NOMO-1 (cell line): ENCODE results near the gene HS3ST3B1.

Experiments used
- DNase-seq, 2 experiments: peaks; one replicate each; lab custom pipeline; 2025; ENCODE audit not compliant: unreplicated experiment in 2 of 2; lab: John Stamatoyannopoulos, UW

HS3ST3B1 gene

DNA sequence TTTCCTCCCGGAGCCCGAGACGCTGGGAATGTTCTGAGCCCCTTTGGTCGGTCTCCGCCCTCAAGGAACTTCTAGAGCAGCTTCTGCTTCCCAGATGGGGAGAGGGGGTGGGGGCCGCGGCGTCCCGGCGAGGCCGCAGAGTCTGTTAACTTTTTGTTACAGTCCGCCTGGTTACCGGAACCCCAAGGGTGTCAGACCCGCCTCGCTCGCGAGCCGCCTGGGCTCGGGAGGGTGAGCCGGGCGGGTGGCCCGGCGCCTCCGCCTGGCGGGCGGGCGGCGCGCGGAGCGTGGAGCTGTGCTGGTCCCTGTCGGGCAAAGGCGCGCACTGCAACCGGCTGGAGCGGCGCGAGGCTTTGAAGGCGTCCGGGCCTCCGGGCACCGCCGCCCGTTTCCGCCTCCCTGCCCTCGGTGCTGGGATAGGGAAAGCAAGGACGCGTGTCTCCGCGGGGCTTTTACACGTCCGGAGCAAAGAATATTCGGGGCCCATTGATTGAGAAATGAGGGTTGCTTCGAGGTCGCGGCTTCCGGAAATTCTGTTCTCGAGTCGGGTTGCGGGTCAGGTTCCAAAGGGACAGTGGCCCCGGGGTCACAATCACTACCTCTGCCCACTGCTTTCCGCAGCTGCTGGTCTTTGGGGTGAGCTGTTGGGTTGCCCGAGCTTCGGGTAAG is 1.7 kb downstream of the HS3ST3B1 start:
- peak; percentile 63 to 73 for DNase-seq

DNA sequence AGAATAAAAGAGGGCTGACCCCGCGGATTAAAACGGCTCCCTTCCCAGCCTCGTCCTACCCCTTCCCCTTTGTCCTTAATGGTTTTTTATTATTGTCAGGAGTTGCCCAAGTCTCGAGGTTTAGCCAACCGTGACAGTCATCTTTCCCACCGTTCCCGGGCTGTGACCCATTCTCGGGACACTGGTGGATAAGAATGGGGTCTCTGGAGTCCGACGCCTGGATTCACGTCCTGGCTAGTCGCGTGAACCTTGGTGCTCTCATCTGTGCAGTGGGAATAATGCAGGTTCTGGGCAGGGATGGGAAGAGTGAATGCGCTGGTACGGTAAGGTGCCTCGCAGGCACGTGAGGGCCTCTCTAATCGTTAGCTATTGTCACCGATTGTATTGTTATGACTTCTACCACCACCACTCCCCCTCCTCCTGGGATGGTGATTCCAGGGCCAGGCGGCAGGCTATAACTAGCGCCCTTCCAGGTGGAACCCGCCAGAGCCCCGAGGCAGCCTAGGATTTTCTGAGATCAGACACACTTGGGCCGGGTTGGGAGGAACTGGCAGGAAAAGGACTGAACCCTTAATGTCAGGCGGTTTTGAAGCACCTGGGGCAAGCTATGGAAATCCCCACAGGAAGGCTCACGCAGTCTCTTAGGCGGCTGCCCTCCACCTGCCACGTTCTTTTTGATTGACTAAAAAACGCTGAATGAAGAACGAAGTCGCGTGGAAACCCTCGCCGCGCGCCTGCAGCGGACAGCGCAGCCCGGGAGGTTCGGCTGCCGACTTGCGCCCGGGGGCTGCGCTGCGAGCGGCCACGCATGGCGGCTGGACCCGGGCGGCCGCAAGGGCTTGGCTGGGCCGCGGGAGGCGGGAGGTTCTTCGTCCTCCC is 2.7 kb downstream of the HS3ST3B1 start:
- no peak for DNase-seq

DNA sequence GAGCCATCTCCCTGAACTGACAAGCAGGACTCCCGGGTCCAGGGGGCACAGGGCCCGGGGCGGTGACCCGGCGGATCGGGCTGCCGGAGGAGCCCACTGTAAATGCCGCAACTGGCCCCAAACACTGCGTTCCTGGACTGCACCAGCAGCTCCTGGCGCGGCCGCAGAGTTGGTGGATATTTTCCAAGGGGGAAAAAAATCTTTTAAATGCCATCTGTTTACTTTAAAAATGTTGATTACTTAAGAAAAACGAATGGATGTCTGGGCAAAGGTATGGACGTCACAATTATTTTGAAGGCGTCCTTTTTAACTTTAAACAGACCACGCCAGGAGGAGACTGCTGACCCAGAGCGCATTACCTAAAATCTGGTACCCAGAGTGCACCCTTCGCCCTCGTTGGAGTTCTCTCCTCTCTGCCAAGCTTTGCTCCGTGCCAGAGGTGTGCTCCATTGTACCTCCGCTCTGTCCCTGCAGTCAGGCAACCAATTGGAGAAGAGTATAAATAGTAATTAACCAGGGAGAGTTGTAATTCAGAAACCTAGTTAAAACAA is 3.4 kb downstream of the HS3ST3B1 start:
- DNase-seq = no peak

DNA sequence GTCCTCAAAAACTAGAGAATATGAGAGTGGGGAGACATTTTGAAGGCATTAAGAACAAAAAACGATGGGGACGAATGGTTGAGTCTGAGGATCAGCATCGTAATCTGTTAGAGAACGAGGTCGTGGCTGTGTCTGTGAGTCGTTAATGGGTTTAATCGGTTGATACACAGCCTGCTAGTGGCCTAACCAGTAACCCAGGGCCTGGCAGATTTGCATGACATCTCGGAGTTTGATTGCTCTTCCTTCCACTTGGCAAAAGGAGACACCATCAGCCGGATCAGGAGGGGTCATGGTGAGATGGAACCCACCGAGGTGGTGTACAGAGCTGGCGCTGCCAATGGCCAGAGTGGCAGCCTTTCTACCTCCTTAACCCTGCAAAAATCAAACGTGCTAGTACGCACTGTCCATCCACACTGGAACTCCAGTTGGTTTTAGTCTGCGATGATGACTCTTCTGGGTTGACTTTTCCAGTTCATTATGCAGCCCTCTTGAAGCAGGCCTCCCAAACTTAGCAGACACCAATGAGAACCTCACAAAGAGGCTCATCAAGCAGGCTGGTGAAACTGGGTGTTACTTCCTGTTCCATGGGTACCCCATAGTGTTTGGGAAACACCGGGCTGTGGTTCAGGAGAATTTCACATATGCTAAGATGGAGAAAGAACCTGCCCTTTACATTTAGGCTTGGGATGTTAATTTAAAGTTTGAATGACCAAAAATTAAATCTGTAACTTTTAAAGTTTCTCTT is 4.1 kb downstream of the HS3ST3B1 start:
- no peak for DNase-seq

DNA sequence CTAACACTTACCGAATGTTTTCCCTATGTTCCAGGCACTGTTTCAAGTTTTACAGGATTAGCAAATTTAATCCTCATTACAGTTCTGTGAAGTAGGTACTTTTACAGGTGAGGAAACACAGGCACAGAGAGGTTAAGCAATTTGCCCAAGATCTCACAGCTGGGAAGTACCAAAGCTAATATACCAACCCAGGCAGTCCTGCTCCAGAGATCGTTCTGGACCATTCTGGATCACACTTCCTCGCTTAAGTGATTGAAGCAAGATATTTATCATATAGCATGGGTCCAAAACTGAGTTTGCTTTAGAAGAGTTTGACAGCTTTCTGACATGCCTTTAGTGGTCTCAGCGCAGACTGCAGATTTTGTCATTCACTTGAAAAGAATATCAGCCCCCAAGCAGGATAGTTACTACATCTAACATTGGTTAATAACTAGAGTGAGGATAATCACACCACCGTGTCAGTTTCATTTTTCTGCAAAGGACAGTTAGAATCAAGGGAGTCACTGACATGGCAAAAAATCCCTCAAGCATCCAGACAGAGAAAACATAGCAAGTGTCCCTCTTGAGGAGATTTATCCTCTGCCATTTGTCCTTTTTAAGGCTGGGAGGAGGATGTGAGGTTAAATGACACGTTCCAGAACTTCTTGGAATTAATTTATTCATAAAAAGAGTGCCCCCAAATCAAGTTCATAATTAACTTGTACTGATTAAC is 5.1 kb downstream of the HS3ST3B1 start:
- DNase-seq = no peak

DNA sequence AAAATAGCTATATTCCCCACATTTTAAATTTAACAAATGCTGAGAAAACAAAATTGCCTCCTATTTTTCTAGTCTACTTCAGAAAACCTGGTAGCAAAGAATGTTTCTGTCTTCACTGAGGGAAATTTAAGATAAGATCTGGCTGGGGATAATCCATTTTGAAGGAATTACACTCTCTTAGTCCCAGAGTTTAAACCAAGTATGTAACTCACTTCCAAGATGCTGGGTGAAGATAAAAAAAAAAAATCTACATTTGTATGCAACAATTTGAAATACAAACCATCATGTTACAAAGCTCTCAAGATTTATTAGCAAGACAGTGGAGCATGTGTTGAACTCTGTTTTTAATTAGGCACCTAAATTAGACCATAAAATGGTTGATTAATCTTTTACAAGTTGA is 5.7 kb downstream of the HS3ST3B1 start:
- no peak for DNase-seq

DNA sequence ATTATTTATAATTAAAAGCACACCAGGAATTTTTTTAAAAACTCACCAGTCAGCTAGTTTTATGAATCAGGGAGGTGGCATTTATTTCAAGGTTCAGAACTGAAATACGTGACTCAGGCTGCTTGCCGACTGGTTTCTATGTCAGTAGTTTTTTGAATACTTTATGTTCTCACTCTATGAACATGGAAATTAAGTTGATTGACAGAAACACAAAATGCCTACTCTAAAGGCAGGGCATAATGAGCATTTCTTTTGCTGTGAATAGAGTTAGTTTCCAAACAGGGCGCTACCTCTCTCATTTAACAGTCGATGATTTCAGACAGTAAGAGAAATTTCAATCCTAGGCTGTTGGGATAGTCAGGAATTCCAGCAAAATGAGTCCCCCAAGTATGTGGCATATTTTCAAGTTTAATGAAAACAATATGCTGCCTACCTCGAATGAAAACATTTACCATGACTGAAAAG is 6.7 kb downstream of the HS3ST3B1 start:
- DNase-seq = no peak

DNA sequence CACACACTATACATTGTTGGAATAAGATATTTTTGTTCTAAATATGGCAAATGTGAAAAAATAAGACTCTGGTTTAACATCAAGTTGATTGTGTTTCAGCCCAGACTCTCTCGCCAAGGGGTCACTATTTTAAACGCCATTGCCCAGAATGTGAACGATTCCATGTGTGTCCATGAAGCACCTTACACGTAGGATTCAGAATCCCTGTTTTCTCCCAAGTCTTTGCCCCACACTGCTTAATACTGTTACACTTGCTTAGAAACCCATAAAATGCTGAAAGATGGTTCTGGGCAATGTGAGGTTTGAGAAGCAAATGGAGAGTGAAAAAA is 7.7 kb downstream of the HS3ST3B1 start:
- DNase-seq = no peak

DNA sequence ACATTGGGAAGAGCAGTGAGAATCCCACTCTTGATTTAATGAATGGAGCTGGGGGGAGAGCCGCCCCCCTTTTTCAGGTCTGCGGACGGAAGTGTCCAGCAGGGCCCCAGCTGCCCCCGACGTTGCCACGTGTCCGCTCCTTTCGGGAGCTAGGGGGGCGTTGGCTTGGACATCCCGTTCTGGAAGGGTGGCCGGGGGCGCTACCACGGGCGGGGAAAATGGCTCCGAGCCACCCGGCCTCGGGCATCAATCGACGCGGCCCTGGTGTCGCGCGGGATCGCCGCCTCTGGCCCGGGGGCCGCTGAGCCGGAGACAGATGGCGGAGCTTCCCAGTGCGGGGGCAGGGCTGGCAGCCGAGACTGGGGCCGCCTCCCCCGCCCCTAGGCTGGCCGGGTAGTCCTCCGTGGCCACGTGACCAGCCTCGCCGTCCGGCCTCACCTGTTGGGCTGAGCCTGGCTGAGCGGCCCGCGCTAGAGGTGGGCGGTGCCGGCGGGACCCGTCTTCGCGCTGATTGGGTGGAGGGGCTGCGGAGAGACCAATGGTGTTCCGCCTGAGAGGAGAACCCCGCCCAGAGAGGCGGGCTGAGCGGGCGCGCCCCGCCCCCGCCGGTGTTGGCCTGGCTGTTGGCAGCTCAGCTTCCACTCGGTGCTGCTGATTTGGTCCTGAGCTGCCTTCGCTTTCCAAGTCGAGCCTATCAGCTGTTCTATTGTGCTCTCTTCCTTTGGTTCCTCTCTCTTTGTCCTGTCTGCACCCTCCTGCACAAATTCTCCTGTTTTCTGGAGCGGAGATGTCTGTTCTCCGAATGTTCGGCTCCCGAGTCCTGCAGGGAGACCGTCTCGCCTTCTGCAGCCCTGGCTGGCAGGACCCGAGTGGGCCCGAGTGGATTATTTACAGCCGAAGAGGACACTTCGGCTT is 8.3 kb downstream of the HS3ST3B1 start:
- peak; percentile 80 to 89 for DNase-seq

DNA sequence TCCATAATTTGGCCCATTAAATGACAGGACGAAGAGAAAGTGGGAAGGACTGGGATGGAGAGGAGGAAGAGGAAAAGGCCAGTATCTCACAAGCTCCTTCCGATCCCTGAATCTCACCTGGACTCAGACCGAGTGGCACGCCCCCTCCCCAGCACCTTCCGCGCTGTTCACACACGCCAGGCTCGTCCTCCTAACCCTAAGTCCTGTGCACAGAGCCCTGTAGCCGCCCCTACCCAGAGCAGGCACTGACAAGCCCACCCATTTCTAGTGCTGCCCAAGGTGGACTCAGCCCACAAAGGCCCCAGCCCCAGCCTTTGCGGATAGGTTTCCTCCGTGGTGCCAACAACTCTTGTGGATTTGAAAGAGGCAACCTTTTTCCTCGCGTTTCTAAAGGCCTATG is 9.2 kb downstream of the HS3ST3B1 start:
- no peak for DNase-seq

DNA sequence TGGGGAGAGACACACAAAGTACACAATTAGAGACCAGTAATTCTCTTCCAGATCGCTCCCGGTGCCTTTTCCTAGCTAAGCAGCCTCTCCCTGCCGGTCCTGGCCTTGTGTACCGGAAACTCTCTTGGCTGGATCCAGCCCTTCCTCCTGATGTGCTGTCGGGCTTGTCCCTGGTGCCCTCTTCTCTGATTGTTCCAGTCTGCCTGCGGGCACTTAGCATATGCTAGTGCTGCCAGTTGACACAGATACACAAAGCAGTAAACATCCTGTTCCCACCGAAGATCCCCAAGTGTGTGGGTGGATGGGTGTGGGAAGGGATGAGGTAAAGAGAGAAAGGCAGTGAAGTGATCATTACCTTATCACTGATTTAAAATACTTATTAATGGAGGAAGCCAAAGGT is 9.7 kb downstream of the HS3ST3B1 start:
- DNase-seq = no peak

DNA sequence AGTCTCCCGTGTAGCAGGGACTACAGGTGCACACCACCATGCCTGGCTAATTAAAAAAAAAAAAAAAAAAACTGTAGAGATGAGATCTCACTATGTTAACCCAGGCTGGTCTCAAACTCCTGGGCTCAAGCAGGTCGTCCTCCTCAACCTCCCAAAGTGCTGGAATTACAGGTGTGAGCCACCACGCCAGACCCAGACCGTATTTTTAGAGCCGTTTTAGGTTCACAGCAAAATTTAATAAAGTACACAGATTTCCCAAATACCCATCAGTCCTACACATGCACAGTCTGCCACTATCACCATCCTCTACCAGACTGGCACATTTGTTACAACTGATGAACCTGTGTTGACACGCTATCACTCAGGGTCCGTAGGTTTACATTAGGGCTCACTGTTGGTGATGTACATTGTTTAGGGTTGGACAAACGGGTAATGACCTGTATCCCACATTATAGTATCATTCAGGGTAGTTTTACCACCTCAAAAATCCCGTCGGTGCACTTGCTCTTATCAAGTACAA is 10.4 kb downstream of the HS3ST3B1 start:
- no peak for DNase-seq

DNA sequence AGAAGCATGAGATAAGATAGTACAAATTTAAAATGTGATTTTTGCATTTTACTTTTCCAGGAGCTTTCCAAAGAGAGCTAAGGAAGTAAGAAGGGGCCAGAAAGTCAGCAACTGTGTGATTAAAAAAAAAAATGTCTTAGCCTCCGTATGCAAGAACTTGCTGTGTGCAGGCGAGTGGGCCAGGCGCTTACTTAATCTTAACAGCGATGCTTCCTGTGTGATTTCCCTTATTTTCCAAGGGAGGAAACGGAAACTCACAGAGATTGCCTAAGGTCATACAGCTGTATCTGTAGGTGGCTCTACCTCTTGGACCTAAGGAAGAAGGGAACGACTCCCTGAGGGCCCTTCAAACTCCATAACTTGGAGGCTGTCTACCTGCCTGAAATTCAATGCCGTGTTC is 11.1 kb downstream of the HS3ST3B1 start:
- DNase-seq = peak in 1 of 2 experiments; percentile 21

DNA sequence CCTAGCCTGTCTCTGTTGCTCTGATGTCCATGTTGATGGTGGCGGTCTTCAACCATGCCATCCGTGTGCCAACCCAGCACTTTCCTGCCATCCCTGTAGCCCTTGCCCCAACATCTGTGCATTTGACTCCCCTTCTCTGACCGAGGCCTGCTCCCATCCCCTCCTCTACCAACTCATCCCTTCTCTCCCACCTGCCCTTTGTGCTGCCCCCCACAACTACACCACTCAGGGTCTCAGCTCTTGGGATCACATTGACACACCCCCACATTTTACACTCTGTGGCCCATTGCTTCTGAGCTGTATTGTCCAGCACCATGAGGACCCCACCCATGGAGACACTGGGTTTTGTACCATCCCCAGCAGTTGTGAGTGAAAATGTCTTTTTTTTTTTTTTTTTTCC is 11.6 kb downstream of the HS3ST3B1 start:
- no peak for DNase-seq

DNA sequence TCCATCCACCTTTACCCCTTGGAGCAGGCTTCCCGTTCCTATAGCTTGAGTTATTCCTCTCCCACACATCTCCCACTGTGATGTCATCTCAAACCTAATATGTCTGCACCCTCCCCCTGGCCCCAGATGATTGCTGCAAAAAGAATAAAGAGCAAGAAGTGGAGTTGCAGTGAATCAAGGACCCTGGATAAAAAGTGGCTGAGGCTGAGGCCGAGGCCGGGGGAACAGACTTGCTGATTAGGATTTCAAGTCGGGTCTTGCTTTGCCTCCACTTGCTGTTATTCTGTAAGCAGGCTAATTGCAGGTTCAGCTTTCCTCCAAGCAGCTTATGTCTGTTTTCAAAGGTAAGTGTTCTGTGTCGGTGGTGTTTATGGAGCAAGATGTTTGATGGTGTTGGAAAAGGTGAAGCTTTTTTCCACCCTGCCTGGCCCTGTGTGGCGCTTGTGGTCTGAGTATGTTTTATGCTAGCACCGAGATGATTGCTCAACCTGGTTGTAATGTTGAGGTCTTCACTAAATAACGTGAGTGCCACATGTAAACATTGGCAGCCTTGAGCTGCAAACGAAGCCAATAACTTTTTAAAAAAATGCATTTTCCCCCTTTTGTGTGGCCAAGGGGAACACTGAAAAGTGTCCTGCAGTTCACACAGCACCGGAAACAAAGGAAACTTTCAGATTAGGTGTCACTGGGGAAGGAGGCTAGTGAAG is 15.4 kb downstream of the HS3ST3B1 start:
- DNase-seq = peak; percentile 27 to 65

DNA sequence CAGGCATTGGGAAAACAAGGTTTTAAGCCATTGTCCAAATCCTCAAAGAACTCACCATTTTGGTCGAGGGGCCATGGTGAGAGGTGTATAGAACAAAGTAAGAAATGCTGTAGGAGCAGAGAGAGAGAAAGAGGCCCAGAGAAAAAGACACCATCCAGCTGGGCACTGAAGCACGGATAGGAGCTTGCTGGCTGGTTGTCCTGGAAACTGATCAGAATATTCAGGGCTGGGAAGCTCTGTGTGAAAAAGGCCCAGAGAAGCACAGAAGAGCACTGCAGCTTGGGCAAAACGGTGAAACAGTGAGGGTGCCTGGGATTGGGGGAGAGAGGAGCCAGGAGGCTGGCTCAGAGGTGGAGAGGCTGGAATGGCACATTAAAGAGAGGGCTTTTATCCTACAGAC is 16.5 kb downstream of the HS3ST3B1 start:
- DNase-seq = no peak

DNA sequence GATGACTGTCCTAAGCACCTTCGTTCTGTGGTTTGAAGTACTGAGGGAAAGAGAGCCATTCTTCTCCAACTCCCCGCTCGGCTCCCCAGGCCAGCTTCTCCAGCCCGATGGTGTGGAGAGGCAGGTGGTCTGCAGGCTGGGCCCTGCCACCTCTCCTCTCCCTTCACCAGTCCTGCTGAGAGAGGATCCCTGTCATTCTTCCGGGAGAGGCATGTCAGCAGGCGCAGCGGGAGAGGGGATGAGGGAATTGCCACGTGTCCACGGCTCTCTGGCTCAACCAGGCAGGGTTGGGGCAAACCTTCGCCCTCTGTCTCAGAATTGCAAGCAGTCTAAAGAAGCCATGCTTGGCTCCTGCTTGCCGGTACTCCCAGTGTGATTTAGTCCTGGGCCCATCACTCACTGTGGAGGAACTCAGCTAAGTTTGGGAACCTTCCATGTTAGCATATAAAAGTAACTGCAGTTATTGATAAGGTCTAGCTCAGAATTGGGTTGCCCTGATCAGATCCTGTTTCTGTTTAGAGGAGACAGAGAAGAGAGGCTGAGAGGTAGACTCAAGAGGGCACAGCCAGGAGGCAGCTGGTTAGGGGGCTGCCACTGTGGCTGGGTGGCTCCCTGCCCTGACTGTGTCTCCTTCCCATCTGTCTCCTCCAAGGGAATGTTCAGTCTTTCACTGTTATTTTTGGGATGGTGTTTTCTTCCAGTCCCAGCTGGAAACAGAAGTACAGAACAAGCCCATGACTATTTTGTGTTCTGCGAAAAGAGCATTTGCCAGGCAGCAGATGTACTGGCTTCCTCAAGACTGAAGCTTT is 17.4 kb downstream of the HS3ST3B1 start:
- no peak for DNase-seq

DNA sequence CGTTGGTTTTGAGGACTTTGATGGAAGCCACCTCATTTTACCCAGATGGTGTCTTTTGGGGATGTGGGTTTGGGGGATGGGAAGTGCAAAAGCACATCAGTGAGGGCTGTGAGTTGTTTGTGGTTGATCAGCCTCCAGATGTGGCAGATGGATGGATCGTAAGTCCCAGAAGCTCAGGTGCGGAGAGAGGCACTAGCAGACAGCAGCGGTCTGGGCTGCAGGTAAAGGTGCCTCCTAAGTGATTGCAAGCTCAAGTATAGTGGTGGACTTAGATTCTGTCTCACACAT is 18.0 kb downstream of the HS3ST3B1 start:
- DNase-seq = no peak
